ENCODE measurements around the gene SKAP1. TPM values are rescaled to one million over a fixed set of nuclear protein-coding genes. Genes with fewer than 3 reads are reported as not detected.

Gene SKAP1
- total RNA-seq, 1 experiment from 2014 or later = not detected

DNA sequence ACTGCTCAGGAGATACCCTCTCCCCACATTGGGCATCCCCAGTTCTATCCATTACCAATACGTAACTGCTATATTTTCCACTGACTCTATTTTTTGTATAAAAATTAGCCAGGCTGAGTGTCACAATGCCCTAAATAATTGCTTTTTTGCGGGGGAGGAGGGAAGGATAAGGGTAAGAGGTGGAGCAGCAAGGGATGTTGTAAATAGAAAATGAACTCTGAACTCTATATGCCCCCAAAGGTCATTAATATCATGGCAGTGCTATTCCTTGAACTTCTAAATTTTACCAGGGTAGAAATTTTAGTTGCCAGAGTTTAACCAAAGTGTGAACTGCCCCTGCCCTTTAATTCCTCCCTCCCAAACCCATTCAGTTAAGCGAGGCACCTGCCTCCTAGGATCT lies 118.7 kb downstream of the SKAP1 start:
- CTCF ChIA-PET = interaction anchor here (0.6 kb wide), 3 partner anchors 129 to 285 kb away, joined by 4 to 5 read pairs (median 4); no protein-coding TSS in a partner anchor
- Mint-ChIP-seq H3K36me3 (ENCODE audit: insufficient read depth, unreplicated experiment) (no peaks in the 10 kb centered on the region), H3K27ac (ENCODE audit: low read depth, unreplicated experiment) (no peak overlapping the region), H3K4me1 (ENCODE audit: insufficient read depth, unreplicated experiment) (no peaks in the 10 kb centered on the region), H3K9me3 (ENCODE audit: unreplicated experiment) (no peaks in the 10 kb centered on the region), H3K27me3 (ENCODE audit: insufficient read depth, unreplicated experiment) (peaks cover 94% of the 10 kb centered on the region), H3K4me3 (ENCODE audit: unreplicated experiment) (no peak overlapping the region)
- DNase-seq (ENCODE audit: unreplicated experiment) = no peak
- no TSS peak for BruUV-seq (replicated peaks)
- TF ChIP-seq, protein P1, sequence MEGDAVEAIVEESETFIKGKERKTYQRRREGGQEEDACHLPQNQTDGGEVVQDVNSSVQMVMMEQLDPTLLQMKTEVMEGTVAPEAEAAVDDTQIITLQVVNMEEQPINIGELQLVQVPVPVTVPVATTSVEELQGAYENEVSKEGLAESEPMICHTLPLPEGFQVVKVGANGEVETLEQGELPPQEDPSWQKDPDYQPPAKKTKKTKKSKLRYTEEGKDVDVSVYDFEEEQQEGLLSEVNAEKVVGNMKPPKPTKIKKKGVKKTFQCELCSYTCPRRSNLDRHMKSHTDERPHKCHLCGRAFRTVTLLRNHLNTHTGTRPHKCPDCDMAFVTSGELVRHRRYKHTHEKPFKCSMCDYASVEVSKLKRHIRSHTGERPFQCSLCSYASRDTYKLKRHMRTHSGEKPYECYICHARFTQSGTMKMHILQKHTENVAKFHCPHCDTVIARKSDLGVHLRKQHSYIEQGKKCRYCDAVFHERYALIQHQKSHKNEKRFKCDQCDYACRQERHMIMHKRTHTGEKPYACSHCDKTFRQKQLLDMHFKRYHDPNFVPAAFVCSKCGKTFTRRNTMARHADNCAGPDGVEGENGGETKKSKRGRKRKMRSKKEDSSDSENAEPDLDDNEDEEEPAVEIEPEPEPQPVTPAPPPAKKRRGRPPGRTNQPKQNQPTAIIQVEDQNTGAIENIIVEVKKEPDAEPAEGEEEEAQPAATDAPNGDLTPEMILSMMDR (IDR thresholded peaks at IDR 0.05; ENCODE audit: unreplicated experiment) = no peak
- POLR2A ChIA-PET = interaction anchor here (0.7 kb wide), 1 partner anchor 172 kb away, joined by 3 read pairs; no protein-coding TSS in a partner anchor
- intact Hi-C loops (cut with micrococcal nuclease) = no loop called here

DNA sequence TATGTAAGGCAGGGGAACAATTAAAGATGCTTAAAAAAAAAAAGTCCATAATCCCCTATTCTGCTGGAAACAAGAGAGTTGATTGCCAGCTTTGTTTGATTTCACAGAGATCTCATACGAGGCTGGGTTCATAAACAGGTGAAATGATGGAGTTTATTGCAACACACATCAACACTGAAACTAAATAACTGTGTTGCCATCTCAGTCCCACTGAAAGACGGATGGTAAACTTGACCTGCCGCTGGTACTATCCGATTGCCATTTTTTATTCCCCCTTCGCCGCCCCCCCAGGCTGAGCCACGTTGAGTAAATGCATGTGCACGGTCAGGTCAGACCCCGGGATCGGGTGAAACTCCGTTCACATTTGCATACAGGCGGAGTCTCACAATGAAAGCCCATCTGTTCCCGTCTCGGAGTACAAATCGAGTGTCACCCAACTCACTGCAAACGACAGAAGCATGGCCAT lies 119.2 kb downstream of the SKAP1 start:
- Mint-ChIP-seq H3K36me3 (ENCODE audit: insufficient read depth, unreplicated experiment) (no peaks in the 10 kb centered on the region), H3K9me3 (ENCODE audit: unreplicated experiment) (no peaks in the 10 kb centered on the region), H3K27me3 (ENCODE audit: insufficient read depth, unreplicated experiment) (peaks cover 94% of the 10 kb centered on the region), H3K27ac (ENCODE audit: low read depth, unreplicated experiment) (no peak overlapping the region), H3K4me3 (ENCODE audit: unreplicated experiment) (no peak overlapping the region), H3K4me1 (ENCODE audit: insufficient read depth, unreplicated experiment) (no peaks in the 10 kb centered on the region)
- ChIA-PET POLR2A (no interaction called here), CTCF (interaction anchor here (0.6 kb wide), 3 partner anchors 129 to 284 kb away, joined by 4 to 5 read pairs (median 4); no protein-coding TSS in a partner anchor)
- TF ChIP-seq, protein P1 (IDR thresholded peaks at IDR 0.05; ENCODE audit: unreplicated experiment) = no peak
- no TSS peak for BruUV-seq (replicated peaks)
- DNase-seq (ENCODE audit: unreplicated experiment) = no peak
- intact Hi-C loops (cut with micrococcal nuclease) = no loop called here

DNA sequence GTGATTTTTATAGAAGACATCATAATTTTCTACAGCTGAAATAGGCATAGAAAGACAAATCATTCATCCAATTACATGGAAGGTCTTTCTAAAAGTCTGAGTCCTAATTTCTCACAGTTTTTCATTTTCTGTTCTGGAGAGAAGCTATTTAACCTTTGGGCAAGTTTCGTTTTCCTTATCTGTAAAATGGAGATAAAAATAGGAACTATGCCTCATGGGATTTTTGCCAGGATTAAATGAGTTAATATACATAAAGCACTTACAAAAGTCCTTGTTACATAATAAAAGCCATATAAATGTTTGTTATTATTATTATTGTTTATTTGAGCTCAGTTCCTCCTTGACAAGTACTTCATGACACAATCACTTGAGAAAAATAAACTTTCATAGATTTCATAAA lies 121.4 kb downstream of the SKAP1 start:
- no TSS peak for BruUV-seq (replicated peaks)
- H3K4me3 Mint-ChIP-seq (ENCODE audit: unreplicated experiment) = no peak overlapping the region
- DNase-seq (ENCODE audit: unreplicated experiment) = no peak
- ChIA-PET CTCF (interaction anchor here (0.6 to 2.8 kb wide), 31 partner anchors 8 to 1353 kb away, joined by 3 to 17 read pairs (median 4); partner anchors contain the start of genes HOXB3, HOXB5 and HOXB9), POLR2A (interaction anchor here (0.6 to 1.3 kb wide), 5 partner anchors 17 to 286 kb away, joined by 3 to 4 read pairs (median 3); no protein-coding TSS in a partner anchor)
- TF ChIP-seq, protein P1 (IDR thresholded peaks at IDR 0.05; ENCODE audit: unreplicated experiment) = no peak
- H3K36me3 Mint-ChIP-seq (ENCODE audit: insufficient read depth, unreplicated experiment) = no peaks in the 10 kb centered on the region
- no peaks in the 10 kb centered on the region for H3K4me1 Mint-ChIP-seq (ENCODE audit: insufficient read depth, unreplicated experiment)
- H3K27ac Mint-ChIP-seq (ENCODE audit: low read depth, unreplicated experiment) = no peak overlapping the region
- intact Hi-C loops (cut with micrococcal nuclease) = loop anchor here (1.0 to 5.0 kb wide), 2 partner anchors 91 to 310 kb away; no protein-coding TSS in a partner anchor
- peaks cover 94% of the 10 kb centered on the region for H3K27me3 Mint-ChIP-seq (ENCODE audit: insufficient read depth, unreplicated experiment)
- H3K9me3 Mint-ChIP-seq (ENCODE audit: unreplicated experiment) = no peaks in the 10 kb centered on the region

DNA sequence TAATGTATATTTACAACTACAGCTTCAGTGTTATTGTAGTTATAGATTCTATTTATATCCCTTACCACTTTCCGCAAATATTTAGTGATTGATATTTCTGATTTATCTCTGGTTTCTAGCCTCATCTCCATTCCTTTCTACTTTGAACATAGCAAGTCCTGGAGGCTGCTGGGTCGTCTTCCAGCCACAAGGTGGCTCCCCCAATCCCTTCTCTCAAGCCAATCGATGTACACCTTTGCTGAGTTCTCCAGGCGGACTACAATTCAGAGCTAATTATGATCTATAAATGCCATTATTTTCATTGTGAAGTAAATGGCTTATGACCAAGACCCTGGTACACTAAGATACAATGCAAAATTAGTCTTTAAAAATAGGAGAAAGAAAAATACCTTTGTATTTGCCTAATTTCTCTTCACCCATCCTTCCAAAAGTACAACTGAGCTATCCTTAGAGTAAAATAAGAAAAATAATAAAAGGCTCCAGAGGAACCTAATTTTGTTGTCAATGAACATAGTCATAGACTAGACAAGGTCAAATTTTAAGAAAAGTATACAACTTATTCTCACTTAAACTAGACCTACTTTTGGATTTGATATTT lies 122.1 kb downstream of the SKAP1 start:
- CTCF ChIA-PET = interaction anchor here (0.6 to 2.8 kb wide), 34 partner anchors 9 to 613 kb away, joined by 3 to 17 read pairs (median 4); partner anchors contain the start of genes HOXB3, HOXB5 and HOXB9
- Mint-ChIP-seq H3K36me3 (ENCODE audit: insufficient read depth, unreplicated experiment) (no peaks in the 10 kb centered on the region), H3K27me3 (ENCODE audit: insufficient read depth, unreplicated experiment) (peaks cover 94% of the 10 kb centered on the region), H3K9me3 (ENCODE audit: unreplicated experiment) (no peaks in the 10 kb centered on the region), H3K4me1 (ENCODE audit: insufficient read depth, unreplicated experiment) (no peaks in the 10 kb centered on the region), H3K4me3 (ENCODE audit: unreplicated experiment) (no peak overlapping the region), H3K27ac (ENCODE audit: low read depth, unreplicated experiment) (no peak overlapping the region)
- POLR2A ChIA-PET = interaction anchor here (0.6 to 1.3 kb wide), 4 partner anchors 18 to 287 kb away, joined by 3 to 4 read pairs (median 3); no protein-coding TSS in a partner anchor
- no TSS peak for BruUV-seq (replicated peaks)
- DNase-seq (ENCODE audit: unreplicated experiment) = peak; percentile 58
- intact Hi-C loops (cut with micrococcal nuclease) = loop anchor here (1.0 to 5.0 kb wide), 2 partner anchors 91 to 310 kb away; no protein-coding TSS in a partner anchor
- TF ChIP-seq, protein P1 (IDR thresholded peaks at IDR 0.05; ENCODE audit: unreplicated experiment) = peak; percentile 74

All from MCF 10A (cell line).